DLD1 (cell line): ENCODE data around the gene PSD2.

Experiments
- in situ Hi-C: cut with HindIII; loops from 2 replicates; pipeline ENCODE4 v1.10.0; 2017; ENCODE audit warnings: low sequenced_read_pairs

Gene PSD2

DNA sequence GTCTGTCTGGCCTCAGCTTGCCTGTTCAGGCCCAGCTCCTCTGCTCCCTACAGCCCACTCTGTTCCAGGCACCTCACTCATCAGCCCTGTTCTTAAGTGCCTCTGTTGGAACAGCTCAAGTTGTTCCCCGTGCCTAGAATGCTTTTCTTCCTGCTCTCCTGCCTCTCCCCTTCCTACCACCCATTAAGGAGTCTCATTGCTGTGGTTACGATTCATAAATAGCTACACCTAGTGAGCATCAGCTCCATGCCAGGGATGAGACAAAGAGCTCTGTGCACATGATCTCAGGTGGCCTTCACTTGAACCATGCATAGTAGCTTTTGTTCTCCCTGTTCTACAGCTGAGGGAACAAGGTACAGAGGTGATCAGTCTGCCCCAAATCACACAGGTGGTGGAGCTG is 54.3 kb downstream of the PSD2 start:
- in situ Hi-C loops, result no loop called here

DNA sequence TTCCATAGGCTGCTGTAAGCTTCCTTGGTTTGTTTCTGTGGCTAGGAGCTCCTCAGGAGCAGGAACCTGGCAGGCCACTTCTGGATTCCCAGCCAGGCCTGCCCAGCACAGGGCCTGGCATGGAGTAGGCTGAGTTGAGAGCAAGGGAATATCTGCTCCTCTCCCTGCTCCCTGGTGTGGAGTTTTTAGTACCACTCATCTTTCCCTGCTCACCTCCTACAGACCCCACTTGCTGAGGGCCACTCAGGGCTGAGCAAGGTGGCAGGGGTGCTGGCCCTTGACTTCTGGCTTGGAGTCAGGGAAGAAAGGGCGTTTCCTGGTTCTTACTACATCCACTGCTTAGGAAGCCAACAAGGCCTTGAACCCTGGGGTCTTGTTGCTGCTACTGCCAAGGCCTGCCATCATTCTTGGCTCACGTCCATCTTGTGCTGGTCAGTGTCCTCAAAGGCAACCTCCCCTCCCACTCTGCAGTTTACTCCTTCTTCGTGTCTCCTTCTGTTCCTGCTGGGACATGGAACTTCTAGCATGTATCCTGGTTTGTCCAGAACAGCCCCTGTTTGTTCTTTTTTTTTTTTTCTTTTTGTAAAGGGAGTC is 54.9 kb downstream of the PSD2 start:
- in situ Hi-C loops, result no loop called here

- in situ Hi-C loops, result no loop called here
Measured at GRCh38 chr5:139851558-139851957, 56.0 kb downstream of the PSD2 start.

GRCh38 chr5:139852696-139853095 is 57.1 kb downstream of the PSD2 start:
- in situ Hi-C loops, result no loop called here

DNA sequence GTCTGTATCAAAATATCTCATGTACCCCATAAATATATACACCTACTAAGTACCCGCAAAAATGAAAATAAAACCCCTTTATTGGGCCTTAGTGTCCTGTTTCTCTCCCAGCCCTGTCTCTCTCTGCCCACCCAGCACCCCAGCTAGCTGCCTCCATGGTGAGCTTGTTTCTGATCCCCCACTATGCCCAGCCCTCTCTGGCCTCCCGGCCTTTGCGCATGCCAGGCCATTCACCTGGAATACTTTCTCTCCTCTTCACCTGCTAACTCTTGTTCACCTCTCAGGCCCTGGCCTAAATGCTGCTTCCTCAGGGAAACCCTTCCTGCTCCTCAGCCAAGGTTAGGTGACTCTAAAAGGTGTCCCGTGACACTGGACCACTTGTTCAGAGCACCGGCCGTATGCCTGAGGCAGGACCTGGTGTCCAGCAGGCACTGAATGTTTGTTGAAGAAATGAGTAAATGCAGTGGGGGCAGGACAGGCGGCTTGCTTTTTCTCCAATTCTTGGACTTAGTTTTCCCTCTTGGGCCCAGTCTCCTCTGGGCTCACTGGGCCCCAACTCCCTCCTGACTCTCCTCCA is 58.5 kb downstream of the PSD2 start:
- in situ Hi-C loops, result no loop called here

GRCh38 chr5:139854953-139855352 is 59.3 kb downstream of the PSD2 start:
- in situ Hi-C loops, result no loop called here

- in situ Hi-C loops, result no loop called here
Measured at GRCh38 chr5:139855451-139855850, 59.8 kb downstream of the PSD2 start.

GRCh38 chr5:139855946-139856540 is 60.4 kb downstream of the PSD2 start:
- in situ Hi-C loops, result no loop called here

DNA sequence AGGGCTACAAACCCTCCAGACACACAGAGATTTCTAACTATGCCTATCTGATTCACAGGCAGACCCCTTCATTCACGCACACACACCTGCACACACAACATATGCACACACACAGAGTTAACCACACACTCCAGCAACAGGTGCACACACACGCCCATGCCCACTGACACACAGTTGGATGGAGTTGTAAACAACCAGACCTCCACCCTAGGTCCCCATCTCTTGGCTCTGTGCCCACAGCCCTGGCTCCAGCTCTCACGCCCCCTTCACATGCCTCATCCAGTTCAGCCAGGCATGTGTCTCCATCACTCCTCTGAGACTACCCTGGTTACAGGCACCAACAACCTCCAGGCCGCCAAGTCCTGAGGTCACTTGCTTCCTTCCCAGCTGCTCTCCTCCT is 61.1 kb downstream of the PSD2 start:
- in situ Hi-C loops, result no loop called here

GRCh38 chr5:139859013-139859412 is 63.4 kb downstream of the PSD2 start:
- in situ Hi-C loops, result no loop called here

- in situ Hi-C loops, result no loop called here
Measured at GRCh38 chr5:139861021-139861888, 65.6 kb downstream of the PSD2 start.

- in situ Hi-C loops, result no loop called here
Measured at GRCh38 chr5:139861889-139862207, 66.2 kb downstream of the PSD2 start.

GRCh38 chr5:139862313-139862712 is 66.7 kb downstream of the PSD2 start:
- in situ Hi-C loops, result no loop called here

DNA sequence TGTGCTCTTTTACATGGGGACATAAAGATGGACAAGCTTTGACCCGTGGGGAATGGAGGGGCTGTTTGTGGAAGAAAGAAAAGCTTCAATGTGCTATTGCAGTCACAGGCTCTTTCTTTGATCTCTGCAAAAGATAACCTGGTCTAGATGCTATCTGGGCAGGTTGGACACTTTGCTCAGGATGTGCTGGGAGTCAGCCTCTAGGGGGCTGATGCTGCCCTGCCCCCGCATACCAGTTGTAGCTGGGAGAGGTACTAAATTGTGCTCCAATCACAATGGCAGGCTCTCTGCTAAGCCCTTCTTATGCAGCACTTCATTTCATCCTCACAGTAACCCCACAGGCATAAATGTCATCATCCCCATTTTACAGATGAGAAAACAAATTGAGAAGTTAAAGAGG is 67.2 kb downstream of the PSD2 start:
- in situ Hi-C loops, result no loop called here

- in situ Hi-C loops, result no loop called here
Measured at GRCh38 chr5:139863361-139863760, 67.8 kb downstream of the PSD2 start.

- in situ Hi-C loops, result no loop called here
Measured at GRCh38 chr5:139863855-139864558, 68.4 kb downstream of the PSD2 start.

- in situ Hi-C loops, result no loop called here
Measured at GRCh38 chr5:139864716-139865483, 69.3 kb downstream of the PSD2 start.

DNA sequence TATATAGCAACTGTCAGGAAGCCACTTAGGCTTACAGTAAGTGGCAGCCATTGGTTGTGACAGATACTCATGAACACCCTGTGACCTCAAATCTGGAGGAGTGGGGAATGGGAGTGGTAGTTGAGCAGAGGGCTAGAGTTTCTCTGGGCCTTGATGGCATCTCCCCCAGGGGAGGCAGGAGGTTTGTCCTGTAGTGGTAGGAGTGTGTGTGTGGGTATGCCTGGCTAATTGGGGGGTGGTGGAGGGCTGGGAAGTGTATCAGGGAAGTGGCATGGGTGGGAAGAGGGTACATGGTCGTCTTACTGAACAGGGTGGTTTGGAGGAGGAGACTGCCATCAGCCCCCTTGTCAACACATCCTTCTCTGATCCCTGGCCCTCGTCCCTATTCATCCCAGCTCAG is 71.5 kb downstream of the PSD2 start:
- in situ Hi-C loops, result no loop called here

DNA sequence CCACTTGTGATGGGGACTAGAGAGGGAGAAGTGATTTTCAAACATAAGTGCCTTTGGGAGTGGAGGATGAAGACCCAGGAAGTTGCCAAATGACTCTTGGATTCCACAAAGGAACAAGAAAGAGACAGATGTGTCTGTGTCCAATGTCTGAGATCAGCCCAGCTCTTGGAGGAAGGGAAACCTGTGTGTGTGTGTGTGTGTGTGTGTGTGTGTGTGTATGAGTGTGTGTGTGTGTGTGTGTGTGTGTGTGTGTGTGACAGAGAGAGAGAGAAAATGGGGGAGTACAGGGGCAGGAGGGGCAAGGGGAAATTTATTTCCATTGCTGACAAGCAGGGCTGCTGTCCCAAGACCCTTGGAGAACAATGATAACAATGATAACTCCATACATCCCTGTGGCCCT is 72.0 kb downstream of the PSD2 start:
- in situ Hi-C loops, result no loop called here

- in situ Hi-C loops, result no loop called here
Measured at GRCh38 chr5:139869042-139869790, 73.6 kb downstream of the PSD2 start.
